Neural cell (in vitro differentiated cells): Measurements from ENCODE around the gene CYREN. TPM values are rescaled to one million over a fixed set of nuclear protein-coding genes. Genes with fewer than 3 reads are reported as not detected.

Experiments used
- H2AFZ ChIP-seq: fragments of 200-600, 300-800 bp; sonication (generic), shearing (Covaris generic); 2 replicates; pipeline ENCODE4 v1.6.0; 2014; ENCODE audit warnings: low read depth, mild to moderate bottlenecking, antibody characterized with exemption, low read length, moderate library complexity
- H3F3A ChIP-seq: fragments of 200-600 bp; shearing (Covaris generic); 2 replicates; pipeline ENCODE4 v1.6.1; 2016; ENCODE audit warnings: mild to moderate bottlenecking, moderate library complexity, mixed read lengths, antibody characterized with exemption, low read length; ENCODE audit not compliant: insufficient read depth, poor library complexity, severe bottlenecking
- H3K27ac ChIP-seq: fragments of 200-600, 300-800 bp; sonication (generic), shearing (Covaris generic); 2 replicates; pipeline ENCODE4 v1.5.1; 2014; ENCODE audit warnings: mild to moderate bottlenecking, low read length, moderate library complexity
- H3K27me3 ChIP-seq: fragments of 300-800, 200-600 bp; sonication (generic), shearing (Covaris generic); 2 replicates; pipeline ENCODE4 v1.6.0; 2014; ENCODE audit warnings: mild to moderate bottlenecking, low read depth, low read length, moderate library complexity; ENCODE audit not compliant: insufficient read depth
- H3K36me3 ChIP-seq: fragments of 300-800, 200-600 bp; sonication (generic), shearing (Covaris generic); 2 replicates; pipeline ENCODE4 v1.5.1; 2014; ENCODE audit warnings: mild to moderate bottlenecking, antibody characterized with exemption, low read length, moderate library complexity; ENCODE audit not compliant: insufficient read depth
- H3K4me2 ChIP-seq: fragments of 300-800, 200-600 bp; sonication (generic), shearing (Covaris generic); 2 replicates; pipeline ENCODE4 v1.6.0; 2014; ENCODE audit warnings: mild to moderate bottlenecking, low read length
- H3K4me3 ChIP-seq: fragments of 300-800, 200-600 bp; sonication (generic), shearing (Covaris generic); 2 replicates; pipeline ENCODE4 v1.5.1; 2014; ENCODE audit warnings: mild to moderate bottlenecking, low read length, moderate library complexity
- H3K79me2 ChIP-seq: fragments of 200-600 bp; shearing (Covaris generic); replicated peaks from 2 replicates; pipeline ENCODE4 v1.6.0; 2014; ENCODE audit warnings: mild to moderate bottlenecking, low read length, moderate library complexity; ENCODE audit not compliant: insufficient read depth
- H3K9ac ChIP-seq: fragments of 300-800, 200-600 bp; sonication (generic), shearing (Covaris generic); 2 replicates; pipeline ENCODE4 v1.6.1; 2016; ENCODE audit warnings: mild to moderate bottlenecking, low read length, mixed read lengths
- H3K9me2 ChIP-seq: fragments of 200-600 bp; shearing (Covaris generic); 2 replicates; pipeline ENCODE4 v1.6.1; 2016; ENCODE audit warnings: mild to moderate bottlenecking, low read length, mixed read lengths; ENCODE audit not compliant: insufficient read depth
- H3K9me3 ChIP-seq: fragments of 200-600, 300-800 bp; sonication (generic), shearing (Covaris generic); 2 replicates; pipeline ENCODE4 v1.6.1; 2016; ENCODE audit warnings: mild to moderate bottlenecking, mixed run types, low read length, moderate library complexity, mixed read lengths
- H4K20me1 ChIP-seq: fragments of 200-600 bp; shearing (Covaris generic); 2 replicates; pipeline ENCODE4 v1.6.1; 2016; ENCODE audit warnings: mild to moderate bottlenecking, mixed run types; ENCODE audit not compliant: insufficient read depth
- EP300 ChIP-seq: fragments of 450-650 bp; conservative IDR thresholded peaks from 2 replicates; pipeline ENCODE4 v1.6.1; 2014; ENCODE audit warnings: antibody characterized with exemption, mild to moderate bottlenecking, moderate library complexity; ENCODE audit not compliant: poor library complexity, severe bottlenecking
- EZH2 ChIP-seq: fragments of 200-600, 300-800 bp; shearing (Covaris generic), sonication (generic); IDR thresholded peaks from 2 replicates; pipeline ENCODE4 v1.6.1; 2014; ENCODE audit warnings: antibody characterized with exemption, low read length, borderline replicate concordance, mild to moderate bottlenecking; ENCODE audit not compliant: insufficient read depth, poor library complexity, severe bottlenecking
- MXI1 ChIP-seq: fragments of 450-650 bp; conservative IDR thresholded peaks from 2 replicates; pipeline ENCODE4 v1.6.1; 2014; ENCODE audit warnings: antibody characterized with exemption, mild to moderate bottlenecking; ENCODE audit not compliant: poor library complexity, severe bottlenecking
- POLR2AphosphoS5 ChIP-seq: IDR thresholded peaks from 2 replicates; pipeline ENCODE4 v1.6.1; 2012
- RAD21 ChIP-seq: fragments of 450-650 bp; conservative IDR thresholded peaks from 2 replicates; pipeline ENCODE4 v1.6.1; 2014; ENCODE audit warnings: antibody characterized with exemption, mild to moderate bottlenecking, moderate library complexity
- TAF1 ChIP-seq: IDR thresholded peaks from 2 replicates; pipeline ENCODE4 v1.6.1; 2012; ENCODE audit warnings: low read depth
- polyA plus RNA-seq: library from polyadenylated mRNA; depleted of rRNA; stranded (reverse); fragments of >200 nt; gene quantifications from 2 replicates; pipeline ENCODE4 v1.2.3, GENCODE V29; 2014
- TF ChIP-seq, protein P1 (sequence below): fragments of 450-650 bp; IDR thresholded peaks from 2 replicates; pipeline ENCODE4 v1.5.1; 2014; ENCODE audit warnings: antibody characterized with exemption, mild to moderate bottlenecking, moderate library complexity; ENCODE audit not compliant: poor library complexity, severe bottlenecking
- TF ChIP-seq, protein P2 (sequence below): IDR thresholded peaks from 2 replicates; pipeline ENCODE4 v1.6.1; 2012; ENCODE audit warnings: borderline replicate concordance

CYREN gene
- polyA plus RNA-seq, 1 donor from 2014 or later, result 6.7 TPM

DNA sequence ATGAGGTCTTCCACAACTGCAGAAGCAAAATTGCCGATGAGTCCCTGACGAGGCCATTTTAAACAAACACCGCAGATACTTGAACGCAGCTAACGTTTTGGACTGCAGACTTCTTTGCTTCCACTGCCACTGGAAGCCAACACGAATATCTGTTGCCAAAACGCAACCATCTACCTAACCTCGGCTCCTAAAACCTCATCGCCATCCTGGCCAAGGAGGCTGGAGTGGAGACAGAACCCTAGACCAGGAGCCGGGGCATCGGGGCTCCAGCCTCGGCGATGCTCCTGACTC is 40.3 kb upstream of the CYREN start:
- peak overlapping the region; percentile 83 for H3K27ac ChIP-seq

DNA sequence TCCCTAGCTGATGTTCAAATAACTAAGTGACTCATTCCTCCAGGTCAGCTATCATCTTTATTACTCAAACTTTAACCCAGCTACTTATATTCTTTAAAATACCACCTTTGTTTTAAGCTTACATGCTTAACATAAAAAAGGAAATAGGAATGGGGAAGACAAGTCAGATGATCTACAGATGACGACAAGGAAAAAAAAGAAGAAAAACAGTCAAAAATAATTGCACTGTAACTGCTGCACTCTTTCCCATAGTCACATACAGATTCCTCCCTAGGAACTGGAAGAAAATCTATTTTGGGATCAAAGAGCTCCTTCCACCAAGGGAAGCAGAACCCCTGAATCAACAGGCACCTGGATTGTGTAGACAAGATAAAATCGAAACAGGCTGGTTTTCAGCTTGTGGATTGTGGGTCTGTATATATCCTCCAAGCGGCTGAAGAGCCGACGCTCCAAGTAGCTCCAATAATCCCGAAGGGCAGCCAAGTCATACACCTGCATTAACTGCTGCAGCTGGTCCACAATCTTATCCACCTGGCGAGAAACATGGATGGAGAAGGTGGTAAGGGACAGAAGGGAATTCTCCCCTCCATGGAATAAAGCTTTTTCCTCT is 38.8 kb upstream of the CYREN start:
- H4K20me1 ChIP-seq, result no peaks in the 10 kb centered on the region
- H3K27ac ChIP-seq, result no peak overlapping the region
- no peaks in the 10 kb centered on the region for H3K27me3 ChIP-seq
- no peak overlapping the region for H3K4me3 ChIP-seq
- H3K9ac ChIP-seq, result no peak overlapping the region
- H3K79me2 ChIP-seq, result no peaks in the 10 kb centered on the region
- no peaks in the 10 kb centered on the region for H3F3A ChIP-seq
- no peaks in the 10 kb centered on the region for H3K36me3 ChIP-seq
- H2AFZ ChIP-seq, result no peak overlapping the region
- TF ChIP-seq EP300, result no peak
- TF ChIP-seq, protein P1, sequence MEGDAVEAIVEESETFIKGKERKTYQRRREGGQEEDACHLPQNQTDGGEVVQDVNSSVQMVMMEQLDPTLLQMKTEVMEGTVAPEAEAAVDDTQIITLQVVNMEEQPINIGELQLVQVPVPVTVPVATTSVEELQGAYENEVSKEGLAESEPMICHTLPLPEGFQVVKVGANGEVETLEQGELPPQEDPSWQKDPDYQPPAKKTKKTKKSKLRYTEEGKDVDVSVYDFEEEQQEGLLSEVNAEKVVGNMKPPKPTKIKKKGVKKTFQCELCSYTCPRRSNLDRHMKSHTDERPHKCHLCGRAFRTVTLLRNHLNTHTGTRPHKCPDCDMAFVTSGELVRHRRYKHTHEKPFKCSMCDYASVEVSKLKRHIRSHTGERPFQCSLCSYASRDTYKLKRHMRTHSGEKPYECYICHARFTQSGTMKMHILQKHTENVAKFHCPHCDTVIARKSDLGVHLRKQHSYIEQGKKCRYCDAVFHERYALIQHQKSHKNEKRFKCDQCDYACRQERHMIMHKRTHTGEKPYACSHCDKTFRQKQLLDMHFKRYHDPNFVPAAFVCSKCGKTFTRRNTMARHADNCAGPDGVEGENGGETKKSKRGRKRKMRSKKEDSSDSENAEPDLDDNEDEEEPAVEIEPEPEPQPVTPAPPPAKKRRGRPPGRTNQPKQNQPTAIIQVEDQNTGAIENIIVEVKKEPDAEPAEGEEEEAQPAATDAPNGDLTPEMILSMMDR, result no peak
- no peaks in the 10 kb centered on the region for H3K9me3 ChIP-seq
- no peak overlapping the region for H3K4me2 ChIP-seq
- H3K9me2 ChIP-seq, result no peaks in the 10 kb centered on the region

More for the DNA sequence above, 40.3 kb upstream of the CYREN start:
- H3K9me3 ChIP-seq, result no peaks in the 10 kb centered on the region
- no peaks in the 10 kb centered on the region for H3K27me3 ChIP-seq
- H3K36me3 ChIP-seq, result no peaks in the 10 kb centered on the region
- H3F3A ChIP-seq, result no peaks in the 10 kb centered on the region
- peak overlapping the region; percentile 73 for H3K4me3 ChIP-seq
- TF ChIP-seq POLR2AphosphoS5, result no peak
- TF ChIP-seq, protein P2, sequence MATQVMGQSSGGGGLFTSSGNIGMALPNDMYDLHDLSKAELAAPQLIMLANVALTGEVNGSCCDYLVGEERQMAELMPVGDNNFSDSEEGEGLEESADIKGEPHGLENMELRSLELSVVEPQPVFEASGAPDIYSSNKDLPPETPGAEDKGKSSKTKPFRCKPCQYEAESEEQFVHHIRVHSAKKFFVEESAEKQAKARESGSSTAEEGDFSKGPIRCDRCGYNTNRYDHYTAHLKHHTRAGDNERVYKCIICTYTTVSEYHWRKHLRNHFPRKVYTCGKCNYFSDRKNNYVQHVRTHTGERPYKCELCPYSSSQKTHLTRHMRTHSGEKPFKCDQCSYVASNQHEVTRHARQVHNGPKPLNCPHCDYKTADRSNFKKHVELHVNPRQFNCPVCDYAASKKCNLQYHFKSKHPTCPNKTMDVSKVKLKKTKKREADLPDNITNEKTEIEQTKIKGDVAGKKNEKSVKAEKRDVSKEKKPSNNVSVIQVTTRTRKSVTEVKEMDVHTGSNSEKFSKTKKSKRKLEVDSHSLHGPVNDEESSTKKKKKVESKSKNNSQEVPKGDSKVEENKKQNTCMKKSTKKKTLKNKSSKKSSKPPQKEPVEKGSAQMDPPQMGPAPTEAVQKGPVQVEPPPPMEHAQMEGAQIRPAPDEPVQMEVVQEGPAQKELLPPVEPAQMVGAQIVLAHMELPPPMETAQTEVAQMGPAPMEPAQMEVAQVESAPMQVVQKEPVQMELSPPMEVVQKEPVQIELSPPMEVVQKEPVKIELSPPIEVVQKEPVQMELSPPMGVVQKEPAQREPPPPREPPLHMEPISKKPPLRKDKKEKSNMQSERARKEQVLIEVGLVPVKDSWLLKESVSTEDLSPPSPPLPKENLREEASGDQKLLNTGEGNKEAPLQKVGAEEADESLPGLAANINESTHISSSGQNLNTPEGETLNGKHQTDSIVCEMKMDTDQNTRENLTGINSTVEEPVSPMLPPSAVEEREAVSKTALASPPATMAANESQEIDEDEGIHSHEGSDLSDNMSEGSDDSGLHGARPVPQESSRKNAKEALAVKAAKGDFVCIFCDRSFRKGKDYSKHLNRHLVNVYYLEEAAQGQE, result no peak
- no peak for TF ChIP-seq RAD21
- no peak for TF ChIP-seq EP300
- TF ChIP-seq TAF1, result no peak
- TF ChIP-seq MXI1, result no peak
- TF ChIP-seq EZH2, result no peak
- TF ChIP-seq, protein P1, result no peak
- peak overlapping the region; percentile 90 for H3K9ac ChIP-seq
- H3K9me2 ChIP-seq, result no peaks in the 10 kb centered on the region
- H3K4me2 ChIP-seq, result peak overlapping the region; percentile 59
- no peaks in the 10 kb centered on the region for H4K20me1 ChIP-seq
- no peaks in the 10 kb centered on the region for H3K79me2 ChIP-seq
- peak overlapping the region; percentile 42 for H2AFZ ChIP-seq
